BJ (cell line): ENCODE data around the gene SOWAHA. TPM values are rescaled to one million over a fixed set of nuclear protein-coding genes. Genes with fewer than 3 reads are reported as not detected.

Experiments used
- CTCF ChIA-PET: fragments of 350-600 bp; formaldehyde crosslinking; extraction: SDS; loops from one replicate; lab custom pipeline; 2021; ENCODE audit warnings: antibody characterized with exemption, inconsistent platforms; lab: Yijun Ruan, JAX
- POLR2A ChIA-PET: fragments of 300-600 bp; sonication (Branson Sonifier 250); formaldehyde crosslinking; extraction: SDS; loops from one replicate; lab custom pipeline; 2021; ENCODE audit warnings: antibody characterized with exemption; lab: Charles Lee
- DNase-seq: peaks from one replicate; pipeline ENCODE4 v3.0.0-alpha.2; 2011; ENCODE audit warnings: low read depth
- H3K27me3 ChIP-seq: 2 replicates; pipeline ENCODE4 v1.6.0; 2011; ENCODE audit warnings: low read length; ENCODE audit not compliant: control insufficient read depth, insufficient read depth
- H3K36me3 ChIP-seq: 2 replicates; pipeline ENCODE4 v1.5.1; 2011; ENCODE audit warnings: low read length; ENCODE audit not compliant: control insufficient read depth, insufficient read depth
- H3K4me3 ChIP-seq: 2 replicates; pipeline ENCODE4 v1.5.1; 2011; ENCODE audit warnings: low read depth, mild to moderate bottlenecking, control low read depth, low read length
- CTCF ChIP-seq: IDR thresholded peaks from 2 replicates; pipeline ENCODE4 v1.5.1; 2011; ENCODE audit warnings: low read depth, mild to moderate bottlenecking, control low read depth, inconsistent platforms, low read length, moderate library complexity; ENCODE audit not compliant: insufficient read depth
- polyA plus RNA-seq: library from polyadenylated mRNA; depleted of rRNA; stranded (reverse); fragments of >200 nt; gene quantifications from 2 replicates; pipeline ENCODE4 v1.2.3, GENCODE V29; 2011

The SOWAHA gene
- polyA plus RNA-seq, 1 experiment, result not detected

DNA sequence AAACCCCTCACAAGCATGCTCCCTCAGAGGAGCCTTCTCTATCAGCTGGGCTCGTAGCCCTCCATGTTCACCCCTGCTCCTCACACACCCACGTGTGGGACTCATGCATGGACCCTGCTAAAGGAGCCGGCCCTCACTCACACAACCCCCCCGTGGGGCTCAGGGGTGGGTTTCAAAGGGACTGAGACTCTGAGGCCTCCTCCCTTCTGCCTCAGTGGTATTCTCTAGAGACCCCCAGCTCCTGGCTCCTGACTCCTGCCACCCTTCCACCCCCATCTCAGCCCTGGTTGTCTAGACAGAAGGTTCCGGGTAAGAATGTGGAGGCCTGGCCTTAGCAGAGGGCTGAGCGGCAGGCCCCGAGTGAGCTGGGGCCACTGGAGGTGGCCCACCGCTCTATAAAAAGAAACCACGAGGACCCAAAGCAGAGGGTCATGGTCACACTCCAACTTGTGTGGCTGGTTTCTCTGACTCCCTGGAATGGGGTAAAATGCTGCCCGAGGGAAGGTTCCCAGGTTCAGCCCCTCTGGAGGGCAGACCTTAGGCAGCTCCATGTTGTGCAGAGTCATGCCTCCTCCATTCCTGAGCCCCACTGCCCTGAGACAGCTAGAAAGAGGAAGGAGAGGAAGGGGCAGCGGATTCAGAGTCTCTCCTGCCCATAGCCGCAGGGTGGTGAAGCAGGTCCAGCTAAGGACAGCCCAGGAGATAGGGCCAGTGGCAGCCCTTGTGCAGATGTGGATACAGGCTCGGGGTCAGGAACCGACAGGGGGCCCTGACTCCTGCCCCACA lies 46.9 kb upstream of the SOWAHA start:
- no peak for TF ChIP-seq CTCF
- Histone ChIP-seq H3K36me3 (peaks cover 16% of the 10 kb centered on the region), H3K4me3 (no peak overlapping the region), H3K27me3 (no peaks in the 10 kb centered on the region)
- CTCF ChIA-PET, result interaction anchor here (0.6 to 5.2 kb wide), 2 partner anchors 11 to 54 kb away, joined by 3 to 24 read pairs; no protein-coding TSS in a partner anchor
- POLR2A ChIA-PET, result no interaction called here
- no peak for DNase-seq

- TF ChIP-seq CTCF, result no peak
- peaks cover 13% of the 10 kb centered on the region for H3K36me3 ChIP-seq
- no peak overlapping the region for H3K4me3 ChIP-seq
- ChIA-PET CTCF (interaction anchor here (0.6 to 5.2 kb wide), 2 partner anchors 53 to 168 kb away, joined by 3 to 24 read pairs; no protein-coding TSS in a partner anchor), POLR2A (interaction anchor here (0.9 kb wide), 1 partner anchor 10 kb away, joined by 5 read pairs; no protein-coding TSS in a partner anchor)
- no peaks in the 10 kb centered on the region for H3K27me3 ChIP-seq
- no peak for DNase-seq
These were observed 46.4 kb upstream of the SOWAHA start for GRCh38 chr5:132766806-132767055.

GRCh38 chr5:132767150-132767549 lies 46.0 kb upstream of the SOWAHA start:
- Histone ChIP-seq H3K4me3 (no peak overlapping the region), H3K27me3 (no peaks in the 10 kb centered on the region), H3K36me3 (peaks cover 13% of the 10 kb centered on the region)
- ChIA-PET POLR2A (interaction anchor here (0.8 to 0.9 kb wide), 2 partner anchors 9 to 17 kb away, joined by 3 to 5 read pairs; no protein-coding TSS in a partner anchor), CTCF (interaction anchor here (0.6 to 5.2 kb wide), 4 partner anchors 12 to 168 kb away, joined by 3 to 24 read pairs (median 6); no protein-coding TSS in a partner anchor)
- DNase-seq, result no peak
- no peak for TF ChIP-seq CTCF

- ChIA-PET POLR2A (no interaction called here), CTCF (interaction anchor here (5.2 kb wide), 1 partner anchor 52 kb away, joined by 24 read pairs; no protein-coding TSS in a partner anchor)
- Histone ChIP-seq H3K36me3 (peaks cover 9% of the 10 kb centered on the region), H3K27me3 (no peaks in the 10 kb centered on the region), H3K4me3 (no peak overlapping the region)
- DNase-seq, result peak; percentile 15
- TF ChIP-seq CTCF, result no peak
These were observed 44.6 kb upstream of the SOWAHA start for GRCh38 chr5:132768485-132768868.

- no peak for TF ChIP-seq CTCF
- POLR2A ChIA-PET, result no interaction called here
- no peaks in the 10 kb centered on the region for H3K36me3 ChIP-seq
- no peaks in the 10 kb centered on the region for H3K27me3 ChIP-seq
- no peak for DNase-seq
- CTCF ChIA-PET, result no interaction called here
- no peak overlapping the region for H3K4me3 ChIP-seq
These were observed 42.5 kb upstream of the SOWAHA start for GRCh38 chr5:132770476-132771159.
